GM10847 (cell line): Measurements from ENCODE around the gene AGBL1.

ENCODE experiments used
- POLR2A ChIP-seq: IDR thresholded peaks from 2 replicates; pipeline ENCODE4 v1.6.1; 2011; ENCODE audit not compliant: insufficient read length; ENCODE audit errors: extremely low read depth

Gene AGBL1

DNA sequence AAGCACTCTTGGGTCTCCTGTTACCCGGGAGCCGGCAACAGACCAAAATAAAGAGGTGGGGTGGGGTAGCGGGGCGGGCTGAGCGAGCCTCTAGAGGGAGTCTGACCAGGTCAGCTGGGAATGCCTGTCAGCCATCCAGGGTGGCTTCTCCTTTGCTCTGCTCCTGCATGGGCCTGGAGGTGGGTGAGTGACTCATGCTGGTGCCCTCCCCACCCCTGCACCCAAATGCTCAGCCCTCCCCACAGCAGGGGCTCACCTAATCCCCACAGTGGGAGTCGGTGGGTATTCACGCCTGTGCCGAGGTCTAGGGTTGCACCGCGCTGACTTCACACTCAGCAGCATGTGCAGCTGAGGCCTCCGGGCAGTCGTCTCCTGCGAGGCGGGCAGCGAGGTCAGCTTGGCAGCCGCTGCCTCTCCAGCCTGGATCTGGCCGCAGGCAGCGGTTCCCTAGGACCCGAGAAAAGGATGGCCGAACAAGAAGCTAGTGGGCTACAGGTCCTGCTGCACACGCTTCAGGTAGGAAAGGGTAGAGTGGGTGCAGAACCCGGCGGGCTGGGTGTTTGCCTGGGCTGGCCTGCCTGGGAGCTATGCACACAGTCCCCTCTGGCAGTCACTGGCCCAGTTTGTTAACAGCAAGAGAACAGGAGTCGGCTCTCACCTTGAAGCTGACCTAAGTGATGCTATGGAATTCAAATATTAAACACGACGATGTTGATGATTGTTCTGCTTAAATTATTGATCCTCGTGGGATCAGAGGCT is at the start of gene AGBL1:
TSS of gene AGBL1 (plus strand) at position 364 of the 759 bp plus-strand sequence.
- TF ChIP-seq POLR2A, result no peak

- no peak for TF ChIP-seq POLR2A
Measured at GRCh38 chr15:86034904-86035303, 44.8 kb upstream of the AGBL1 start.

GRCh38 chr15:86036243-86036642 is 43.4 kb upstream of the AGBL1 start:
- TF ChIP-seq POLR2A, result no peak

GRCh38 chr15:86038491-86038890 is 41.2 kb upstream of the AGBL1 start:
- TF ChIP-seq POLR2A, result no peak

- no peak for TF ChIP-seq POLR2A
Measured at GRCh38 chr15:86040356-86041033, 39.2 kb upstream of the AGBL1 start.

- TF ChIP-seq POLR2A, result no peak
Measured at GRCh38 chr15:86041399-86041798, 38.3 kb upstream of the AGBL1 start.

DNA sequence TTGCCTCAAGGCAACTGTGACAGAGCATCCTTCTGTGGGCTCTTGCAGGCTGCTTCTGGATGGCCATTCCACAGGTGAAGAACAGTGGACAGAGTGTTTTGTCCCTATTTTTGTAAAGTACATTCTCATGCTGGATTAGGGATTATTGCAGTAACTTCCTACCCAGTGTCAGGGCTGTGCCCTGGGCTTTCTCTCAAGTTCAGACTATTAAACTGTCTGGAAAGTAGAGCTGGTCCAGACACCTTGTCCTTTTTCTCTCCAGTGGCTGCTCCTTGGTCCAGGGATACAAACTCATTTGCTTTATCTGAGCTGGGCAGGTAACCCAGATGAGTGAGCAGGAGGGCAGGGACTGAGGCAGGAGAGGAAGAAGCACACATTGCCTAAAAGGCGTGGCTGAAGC is 37.4 kb upstream of the AGBL1 start:
- no peak for TF ChIP-seq POLR2A

DNA sequence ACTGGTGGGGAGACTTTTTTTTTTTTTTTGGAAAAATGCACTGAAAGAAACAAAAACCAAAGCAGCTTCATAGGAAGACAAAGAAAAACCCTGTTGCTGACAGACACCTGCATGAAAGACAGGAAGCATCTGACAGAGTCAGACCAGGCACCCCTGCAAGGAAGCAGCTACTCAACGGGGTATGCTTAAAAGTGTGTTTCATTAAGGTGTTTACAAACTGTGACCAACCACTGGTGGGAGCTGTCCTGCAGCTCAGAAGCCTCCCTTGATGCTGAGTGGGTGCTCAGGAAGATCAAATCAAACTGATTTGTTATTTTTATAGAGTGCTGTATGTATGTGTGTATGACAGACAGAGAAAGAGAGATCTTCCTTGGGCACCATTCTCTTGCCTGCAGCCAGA is 34.7 kb upstream of the AGBL1 start:
- no peak for TF ChIP-seq POLR2A

DNA sequence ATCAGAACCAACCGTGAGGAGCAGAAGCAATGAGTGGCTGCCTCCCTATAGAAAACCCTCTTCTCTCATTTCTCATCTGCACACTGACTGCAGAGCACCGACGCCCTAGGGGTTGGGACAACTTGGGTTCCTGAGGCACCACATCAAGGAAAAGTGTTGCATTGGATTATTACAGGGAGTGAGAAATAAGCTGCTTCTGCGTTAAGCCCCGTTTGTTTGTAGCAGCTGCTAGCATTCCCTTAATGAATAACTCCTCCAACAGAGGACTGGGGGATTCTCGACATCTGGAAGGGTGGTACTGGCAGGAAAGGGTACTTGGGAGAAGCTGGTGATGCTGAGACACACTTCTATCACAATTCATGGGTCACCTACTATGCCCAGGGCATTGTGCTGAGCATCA is 25.3 kb upstream of the AGBL1 start:
- TF ChIP-seq POLR2A, result no peak

GRCh38 chr15:86055688-86056087 is 24.0 kb upstream of the AGBL1 start:
- no peak for TF ChIP-seq POLR2A

- no peak for TF ChIP-seq POLR2A
Measured at GRCh38 chr15:86059851-86060250, 19.8 kb upstream of the AGBL1 start.

DNA sequence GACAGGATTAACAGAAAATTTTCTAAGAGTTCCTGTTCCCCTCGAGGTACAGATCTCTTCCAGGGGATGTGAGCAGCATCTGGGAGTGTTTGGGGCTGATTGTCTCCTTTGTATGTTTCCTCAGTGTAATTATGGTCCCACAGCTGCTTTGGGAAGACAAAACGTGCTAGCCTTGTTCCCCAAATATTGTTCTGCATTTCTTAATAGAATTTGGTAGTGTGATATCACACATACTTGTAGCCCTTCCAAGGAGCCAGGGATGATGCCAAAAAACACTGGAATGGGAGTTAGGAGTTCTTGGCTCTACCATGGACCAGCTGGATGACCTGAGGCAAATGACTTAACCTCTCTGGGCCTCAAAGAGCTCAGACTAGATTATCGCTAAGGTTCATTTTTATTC is 19.0 kb upstream of the AGBL1 start:
- no peak for TF ChIP-seq POLR2A

GRCh38 chr15:86061581-86061980 is 18.1 kb upstream of the AGBL1 start:
- TF ChIP-seq POLR2A, result no peak

DNA sequence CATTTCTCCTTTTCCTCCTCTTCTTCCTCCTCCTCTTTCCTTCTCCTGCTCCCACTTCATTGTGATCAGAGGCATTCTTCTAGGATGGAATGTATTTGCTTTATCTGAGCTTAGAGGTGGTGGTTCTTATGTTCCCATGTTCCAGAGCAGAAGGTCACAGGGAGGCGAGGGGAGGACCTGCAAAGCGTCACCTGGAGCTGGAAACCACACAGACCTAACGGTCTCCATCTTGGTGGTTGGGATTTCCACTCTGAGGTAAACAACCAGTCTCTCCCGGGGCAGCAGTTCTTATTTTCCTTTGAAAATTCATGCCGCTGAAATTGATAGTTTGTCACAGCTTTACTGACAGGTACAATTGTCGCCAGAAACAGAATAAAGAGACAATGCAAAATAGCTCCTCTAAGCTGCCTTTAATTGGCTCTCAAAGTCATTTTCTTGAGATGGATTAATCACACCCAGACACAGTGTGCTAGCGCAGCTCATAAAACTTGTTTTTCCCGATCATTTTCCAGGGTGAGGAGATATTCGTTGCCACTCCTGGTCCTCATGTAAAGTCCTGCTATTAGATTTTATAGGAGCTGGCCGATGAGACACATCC is 16.9 kb upstream of the AGBL1 start:
- no peak for TF ChIP-seq POLR2A

- no peak for TF ChIP-seq POLR2A
Measured at GRCh38 chr15:86063356-86064095, 16.1 kb upstream of the AGBL1 start.

DNA sequence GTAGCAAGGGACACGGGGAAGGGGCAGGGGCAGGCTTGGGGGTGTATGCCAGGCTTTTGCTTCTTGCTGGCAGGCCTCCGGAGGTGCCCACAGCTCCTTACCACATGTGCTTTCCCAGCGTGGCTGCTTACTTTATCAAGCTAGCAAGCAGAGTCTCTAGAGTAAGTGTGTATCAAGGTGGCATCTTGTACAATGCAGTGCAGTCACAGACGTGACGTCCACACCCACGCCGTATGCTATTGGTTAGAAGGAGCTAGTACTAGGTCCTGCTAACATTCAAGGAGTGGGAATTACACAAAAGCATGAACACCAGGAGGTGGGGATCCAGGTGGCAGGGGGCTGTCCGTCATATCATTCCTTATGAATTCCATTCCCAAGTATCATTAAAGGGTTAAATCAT is 15.3 kb upstream of the AGBL1 start:
- TF ChIP-seq POLR2A, result no peak
